GM12873 (cell line): ENCODE data around the gene SEMA6B.

ENCODE experiments used
- TF ChIP-seq, protein P1 (sequence below): IDR thresholded peaks from 2 replicates; pipeline ENCODE4 v1.5.1; 2012; ENCODE audit warnings: low read depth, mild to moderate bottlenecking, moderate library complexity, low read length, control low read depth; ENCODE audit not compliant: insufficient read depth; ENCODE audit errors: missing control alignments

SEMA6B gene

GRCh38 chr19:4580961-4581665, 21.6 kb upstream of the SEMA6B start:
- TF ChIP-seq, protein P1, sequence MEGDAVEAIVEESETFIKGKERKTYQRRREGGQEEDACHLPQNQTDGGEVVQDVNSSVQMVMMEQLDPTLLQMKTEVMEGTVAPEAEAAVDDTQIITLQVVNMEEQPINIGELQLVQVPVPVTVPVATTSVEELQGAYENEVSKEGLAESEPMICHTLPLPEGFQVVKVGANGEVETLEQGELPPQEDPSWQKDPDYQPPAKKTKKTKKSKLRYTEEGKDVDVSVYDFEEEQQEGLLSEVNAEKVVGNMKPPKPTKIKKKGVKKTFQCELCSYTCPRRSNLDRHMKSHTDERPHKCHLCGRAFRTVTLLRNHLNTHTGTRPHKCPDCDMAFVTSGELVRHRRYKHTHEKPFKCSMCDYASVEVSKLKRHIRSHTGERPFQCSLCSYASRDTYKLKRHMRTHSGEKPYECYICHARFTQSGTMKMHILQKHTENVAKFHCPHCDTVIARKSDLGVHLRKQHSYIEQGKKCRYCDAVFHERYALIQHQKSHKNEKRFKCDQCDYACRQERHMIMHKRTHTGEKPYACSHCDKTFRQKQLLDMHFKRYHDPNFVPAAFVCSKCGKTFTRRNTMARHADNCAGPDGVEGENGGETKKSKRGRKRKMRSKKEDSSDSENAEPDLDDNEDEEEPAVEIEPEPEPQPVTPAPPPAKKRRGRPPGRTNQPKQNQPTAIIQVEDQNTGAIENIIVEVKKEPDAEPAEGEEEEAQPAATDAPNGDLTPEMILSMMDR: no peak

GRCh38 chr19:4580021-4580901, 20.8 kb upstream of the SEMA6B start:
- TF ChIP-seq, protein P1: no peak

DNA sequence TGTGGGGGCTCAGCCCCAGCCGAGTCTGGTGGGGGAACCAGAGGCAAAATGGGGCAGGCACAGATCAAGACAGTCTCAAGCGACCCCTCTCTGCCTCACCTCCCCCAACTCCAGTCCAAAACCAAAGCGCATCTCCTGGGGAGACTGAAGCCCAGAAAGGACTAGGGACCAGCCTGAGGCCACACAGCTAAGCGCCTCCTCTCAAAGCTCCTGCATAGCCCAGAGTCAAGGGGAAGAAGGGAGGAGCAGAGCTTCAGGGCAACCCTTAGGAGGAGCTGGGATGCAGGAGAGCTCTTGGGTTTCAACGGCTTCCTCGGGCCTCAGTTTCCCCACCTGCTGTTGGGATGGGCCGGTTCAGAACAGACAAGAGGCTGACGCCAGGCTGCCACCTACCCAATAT, 19.9 kb upstream of the SEMA6B start:
- TF ChIP-seq, protein P1: no peak

GRCh38 chr19:4578552-4579248, 19.2 kb upstream of the SEMA6B start:
- TF ChIP-seq, protein P1: no peak

GRCh38 chr19:4577020-4577782, 17.7 kb upstream of the SEMA6B start:
- TF ChIP-seq, protein P1: no peak

- TF ChIP-seq, protein P1: peak; percentile 80
Measured at GRCh38 chr19:4576016-4576933, 16.8 kb upstream of the SEMA6B start.
